Measurements from ENCODE around the gene LAX1. TPM values are rescaled to one million over a fixed set of nuclear protein-coding genes. Genes with fewer than 3 reads are reported as not detected.

Gene LAX1
- total RNA-seq, 1 donor from 2014 or later: not detected

- Mint-ChIP-seq H3K36me3 (peaks cover 71% of the 10 kb centered on the region), H3K27ac (no peak overlapping the region), H3K27me3 (no peaks in the 10 kb centered on the region), H3K4me1 (ENCODE audit: unreplicated experiment) (peaks cover 39% of the 10 kb centered on the region), H3K4me3 (no peak overlapping the region), H3K9me3 (peaks cover 4% of the 10 kb centered on the region)
- no peak for DNase-seq (ENCODE audit: extremely low spot score, unreplicated experiment)
- no peak for TF ChIP-seq CTCF (conservative IDR thresholded peaks at IDR 0.05)
Measured at GRCh38 chr1:203799971-203800370, 35.0 kb downstream of the LAX1 start.

GRCh38 chr1:203805689-203806088, 40.7 kb downstream of the LAX1 start:
- Mint-ChIP-seq H3K4me1 (ENCODE audit: unreplicated experiment) (peaks cover 4% of the 10 kb centered on the region), H3K27me3 (no peaks in the 10 kb centered on the region), H3K4me3 (no peak overlapping the region), H3K27ac (no peak overlapping the region), H3K36me3 (peaks cover 41% of the 10 kb centered on the region), H3K9me3 (no peaks in the 10 kb centered on the region)
- TF ChIP-seq CTCF (conservative IDR thresholded peaks at IDR 0.05): no peak
- DNase-seq (ENCODE audit: extremely low spot score, unreplicated experiment): no peak

- Mint-ChIP-seq H3K27ac (no peak overlapping the region), H3K4me3 (no peak overlapping the region), H3K36me3 (peaks cover 38% of the 10 kb centered on the region), H3K9me3 (no peaks in the 10 kb centered on the region), H3K27me3 (no peaks in the 10 kb centered on the region), H3K4me1 (ENCODE audit: unreplicated experiment) (no peaks in the 10 kb centered on the region)
- no peak for DNase-seq (ENCODE audit: extremely low spot score, unreplicated experiment)
- TF ChIP-seq CTCF (conservative IDR thresholded peaks at IDR 0.05): no peak
Measured at GRCh38 chr1:203807196-203807595, 42.2 kb downstream of the LAX1 start.

- H3K27me3 Mint-ChIP-seq: no peaks in the 10 kb centered on the region
- DNase-seq (ENCODE audit: extremely low spot score, unreplicated experiment): no peak
- no peak overlapping the region for H3K27ac Mint-ChIP-seq
- no peak overlapping the region for H3K4me3 Mint-ChIP-seq
- TF ChIP-seq CTCF (conservative IDR thresholded peaks at IDR 0.05): no peak
- no peaks in the 10 kb centered on the region for H3K4me1 Mint-ChIP-seq (ENCODE audit: unreplicated experiment)
- no peaks in the 10 kb centered on the region for H3K9me3 Mint-ChIP-seq
- peaks cover 31% of the 10 kb centered on the region for H3K36me3 Mint-ChIP-seq
Measured at GRCh38 chr1:203813581-203814341, 48.8 kb downstream of the LAX1 start.

GRCh38 chr1:203818399-203818798, 53.4 kb downstream of the LAX1 start:
- DNase-seq (ENCODE audit: extremely low spot score, unreplicated experiment): no peak
- H3K4me1 Mint-ChIP-seq (ENCODE audit: unreplicated experiment): no peaks in the 10 kb centered on the region
- H3K27ac Mint-ChIP-seq: no peak overlapping the region
- peaks cover 44% of the 10 kb centered on the region for H3K36me3 Mint-ChIP-seq
- H3K9me3 Mint-ChIP-seq: no peaks in the 10 kb centered on the region
- no peak for TF ChIP-seq CTCF (conservative IDR thresholded peaks at IDR 0.05)
- H3K4me3 Mint-ChIP-seq: no peak overlapping the region
- no peaks in the 10 kb centered on the region for H3K27me3 Mint-ChIP-seq
